SJCRH30 (cell line): Measurements from ENCODE around the gene TXNDC8. TPM values are rescaled to one million over a fixed set of nuclear protein-coding genes. Genes with fewer than 3 reads are reported as not detected.

Experiments used
- DNase-seq, 2 experiments: peaks; one replicate each; pipeline ENCODE4 v3.0.0-alpha.2; 2015 to 2020
- H3K27ac ChIP-seq: fragments of 250-450 bp; sonication (Bioruptor Pico); 2 replicates; pipeline ENCODE4 v1.5.1; 2020; ENCODE audit warnings: mild to moderate bottlenecking, moderate library complexity
- H3K27me3 ChIP-seq: fragments of 250-450 bp; sonication (Bioruptor Pico); 2 replicates; pipeline ENCODE4 v1.5.1; 2020; ENCODE audit warnings: mild to moderate bottlenecking, moderate library complexity
- H3K36me3 ChIP-seq: fragments of 250-450 bp; sonication (Bioruptor Pico); 2 replicates; pipeline ENCODE4 v1.5.1; 2020; ENCODE audit warnings: mild to moderate bottlenecking, moderate library complexity
- H3K4me1 ChIP-seq: fragments of 250-450 bp; sonication (Bioruptor Pico); 2 replicates; pipeline ENCODE4 v1.5.1; 2020; ENCODE audit warnings: mild to moderate bottlenecking, moderate library complexity
- H3K4me3 ChIP-seq: fragments of 250-450 bp; sonication (Bioruptor Pico); 2 replicates; pipeline ENCODE4 v1.5.1; 2020; ENCODE audit warnings: mild to moderate bottlenecking, moderate library complexity
- H3K9me3 ChIP-seq: fragments of 250-450 bp; sonication (Bioruptor Pico); replicated peaks from 2 replicates; pipeline ENCODE4 v1.5.1; 2020; ENCODE audit warnings: mild to moderate bottlenecking, moderate library complexity
- total RNA-seq: library from RNA; depleted of rRNA; stranded (reverse); fragments of >200 nt; shearing (Covaris generic); gene quantifications from 2 replicates; pipeline ENCODE4 v1.2.3, GENCODE V29; 2014

TXNDC8 gene
- total RNA-seq, 1 experiment from 2014 or later = not detected

- no peaks in the 10 kb centered on the region for H3K27me3 ChIP-seq
- no peaks in the 10 kb centered on the region for H3K9me3 ChIP-seq
- H3K36me3 ChIP-seq = no peaks in the 10 kb centered on the region
- H3K4me3 ChIP-seq = no peak overlapping the region
- no peak for DNase-seq
- no peak overlapping the region for H3K27ac ChIP-seq
- H3K4me1 ChIP-seq = no peaks in the 10 kb centered on the region
Measured at GRCh38 chr9:110278080-110278707, 59.5 kb downstream of the TXNDC8 start.

- H3K27ac ChIP-seq = no peak overlapping the region
Measured at GRCh38 chr9:110276781-110277180, 60.9 kb downstream of the TXNDC8 start.

GRCh38 chr9:110270211-110270995 is 67.3 kb downstream of the TXNDC8 start:
- Histone ChIP-seq H3K36me3 (no peaks in the 10 kb centered on the region), H3K4me3 (no peak overlapping the region), H3K27me3 (no peaks in the 10 kb centered on the region), H3K27ac (no peak overlapping the region), H3K9me3 (no peaks in the 10 kb centered on the region), H3K4me1 (no peaks in the 10 kb centered on the region)
- DNase-seq = no peak

More at GRCh38 chr9:110276781-110277180, 60.9 kb downstream of the TXNDC8 start:
- H3K9me3 ChIP-seq = no peaks in the 10 kb centered on the region
- H3K36me3 ChIP-seq = no peaks in the 10 kb centered on the region
- H3K4me1 ChIP-seq = no peaks in the 10 kb centered on the region
- no peaks in the 10 kb centered on the region for H3K27me3 ChIP-seq
- H3K4me3 ChIP-seq = no peak overlapping the region
- no peak for DNase-seq

- Histone ChIP-seq H3K4me3 (no peak overlapping the region), H3K9me3 (no peaks in the 10 kb centered on the region; the same call in 1 of the 2 replicates), H3K27me3 (no peaks in the 10 kb centered on the region), H3K36me3 (no peaks in the 10 kb centered on the region), H3K4me1 (no peaks in the 10 kb centered on the region), H3K27ac (no peak overlapping the region)
- DNase-seq = no peak
Measured at GRCh38 chr9:110266795-110267194, 70.9 kb downstream of the TXNDC8 start.

GRCh38 chr9:110261632-110262031 is 76.0 kb downstream of the TXNDC8 start:
- no peak overlapping the region for H3K27ac ChIP-seq
- H3K4me3 ChIP-seq = no peak overlapping the region
- no peaks in the 10 kb centered on the region for H3K4me1 ChIP-seq
- H3K27me3 ChIP-seq = no peaks in the 10 kb centered on the region
- no peaks in the 10 kb centered on the region for H3K36me3 ChIP-seq
- no peaks in the 10 kb centered on the region; the same call in 1 of the 2 replicates for H3K9me3 ChIP-seq
- no peak for DNase-seq

GRCh38 chr9:110260911-110261310 is 76.8 kb downstream of the TXNDC8 start:
- Histone ChIP-seq H3K9me3 (no peaks in the 10 kb centered on the region; the same call in 1 of the 2 replicates), H3K27me3 (no peaks in the 10 kb centered on the region), H3K4me3 (no peak overlapping the region), H3K4me1 (no peaks in the 10 kb centered on the region), H3K27ac (no peak overlapping the region), H3K36me3 (no peaks in the 10 kb centered on the region)
- DNase-seq = no peak

GRCh38 chr9:110259566-110259965 is 78.1 kb downstream of the TXNDC8 start:
- Histone ChIP-seq H3K27ac (no peak overlapping the region), H3K4me3 (no peak overlapping the region), H3K9me3 (no peaks in the 10 kb centered on the region; the same call in 1 of the 2 replicates), H3K4me1 (0 out of 2 replicates have a peak, but pooled peaks cover 2% of the 10 kb centered on the region), H3K27me3 (no peaks in the 10 kb centered on the region), H3K36me3 (no peaks in the 10 kb centered on the region)
- no peak for DNase-seq

GRCh38 chr9:110258690-110259091 is 79.0 kb downstream of the TXNDC8 start:
- no peak for DNase-seq
- no peaks in the 10 kb centered on the region for H3K36me3 ChIP-seq
- H3K4me3 ChIP-seq = no peak overlapping the region
- H3K27ac ChIP-seq = no peak overlapping the region
- 0 out of 2 replicates have a peak, but pooled peaks cover 4% of the 10 kb centered on the region for H3K4me1 ChIP-seq
- no peaks in the 10 kb centered on the region; the same call in 1 of the 2 replicates for H3K9me3 ChIP-seq
- no peaks in the 10 kb centered on the region for H3K27me3 ChIP-seq

- no peaks in the 10 kb centered on the region for H3K36me3 ChIP-seq
- no peaks in the 10 kb centered on the region; the same call in 1 of the 2 replicates for H3K9me3 ChIP-seq
- H3K27me3 ChIP-seq = no peaks in the 10 kb centered on the region
- DNase-seq = no peak
- H3K4me1 ChIP-seq = 0 out of 2 replicates have a peak, but pooled peaks cover 4% of the 10 kb centered on the region
- H3K27ac ChIP-seq = no peak overlapping the region
- H3K4me3 ChIP-seq = no peak overlapping the region
Measured at GRCh38 chr9:110257956-110258355, 79.7 kb downstream of the TXNDC8 start.

- no peaks in the 10 kb centered on the region for H3K27me3 ChIP-seq
- peak; percentile 19 to 30 for DNase-seq
- peak overlapping the region; percentile 91 for H3K4me3 ChIP-seq
- H3K9me3 ChIP-seq = no peaks in the 10 kb centered on the region; the same call in 1 of the 2 replicates
- peak overlapping the region; percentile 85 for H3K27ac ChIP-seq
- H3K36me3 ChIP-seq = no peaks in the 10 kb centered on the region
- 0 out of 2 replicates have a peak, but pooled peaks cover 4% of the 10 kb centered on the region for H3K4me1 ChIP-seq
Measured at GRCh38 chr9:110257097-110257841, 80.4 kb downstream of the TXNDC8 start.

- Histone ChIP-seq H3K9me3 (no peaks in the 10 kb centered on the region), H3K36me3 (no peaks in the 10 kb centered on the region), H3K27me3 (no peaks in the 10 kb centered on the region), H3K4me3 (peak within 1 kb of the TSS; percentile 91), H3K4me1 (0 out of 2 replicates have a peak, but pooled peaks cover 4% of the 10 kb centered on the region), H3K27ac (peak within 1 kb of the TSS; percentile 85)
- peak; percentile 91 to 92 for DNase-seq
Measured at GRCh38 chr9:110256380-110257096, 81.1 kb downstream of the TXNDC8 start, which contains the start of gene TXN. TSS of gene TXN (minus strand) at chr9:110256507. CDS start at chr9:110256435, 72 bp downstream.

- H3K36me3 ChIP-seq = peaks cover 5% of the 10 kb centered on the region; the same call in 1 of the 2 replicates
- peak; percentile 57 to 64 for DNase-seq
- no peaks in the 10 kb centered on the region for H3K27me3 ChIP-seq
- 0 out of 2 replicates have a peak, but pooled peaks cover 4% of the 10 kb centered on the region for H3K4me1 ChIP-seq
- H3K9me3 ChIP-seq = no peaks in the 10 kb centered on the region
- H3K27ac ChIP-seq = peak overlapping the region; percentile 85
- H3K4me3 ChIP-seq = peak overlapping the region; percentile 91
Measured at GRCh38 chr9:110255463-110256379, 81.9 kb downstream of the TXNDC8 start.

GRCh38 chr9:110255034-110255462 is 82.6 kb downstream of the TXNDC8 start:
- H3K4me3 ChIP-seq = peak overlapping the region; percentile 91
- H3K27me3 ChIP-seq = no peaks in the 10 kb centered on the region
- DNase-seq = no peak
- no peaks in the 10 kb centered on the region for H3K9me3 ChIP-seq
- H3K36me3 ChIP-seq = peaks cover 12% of the 10 kb centered on the region
- H3K27ac ChIP-seq = peak overlapping the region; percentile 85
- H3K4me1 ChIP-seq = 0 out of 2 replicates have a peak, but pooled peaks cover 4% of the 10 kb centered on the region
